CD4-positive, alpha-beta T cell (primary cell): ENCODE results near the gene SDK1. TPM values are rescaled to one million over a fixed set of nuclear protein-coding genes. Genes with fewer than 3 reads are reported as not detected.

Experiments used
- ATAC-seq: fragments of 200-7000 bp; cut with Tn5 transposase; one replicate; pipeline ENCODE4 v1.10.0; 2022; ENCODE audit warnings: mild to moderate bottlenecking; ENCODE audit not compliant: poor library complexity
- CTCF ChIA-PET: fragments of 350-600 bp; sonication (Branson Sonifier 250); formaldehyde crosslinking; loops from one replicate; lab custom pipeline; 2021; ENCODE audit warnings: antibody characterized with exemption, inconsistent platforms; lab: Charles Lee
- POLR2A ChIA-PET: fragments of 350-600 bp; sonication (Branson Sonifier 250); formaldehyde crosslinking; loops from one replicate; lab custom pipeline; 2021; ENCODE audit warnings: antibody characterized with exemption, inconsistent platforms; lab: Charles Lee
- DNase-seq, 14 experiments: peaks; one replicate each; pipeline ENCODE4 v3.0.0-alpha.2; 2013 to 2020; ENCODE audit warnings: mixed read lengths in 2 of 14
- H3K27ac ChIP-seq, 2 donors: one replicate each; pipeline versions ENCODE4 v1.5.1 to v1.7.0; 2013; ENCODE audit warnings: low read length in 2 of 2, low read depth in 1 of 2, mild to moderate bottlenecking in 1 of 2
- H3K27me3 ChIP-seq, 2 experiments: 1 replicate in 1 of 2; 2 replicates in 1 of 2; pipeline versions ENCODE4 v1.6.1 to v1.7.0; 2013; ENCODE audit warnings: low read length in 2 of 2, control low read depth in 1 of 2, mild to moderate bottlenecking in 1 of 2, moderate library complexity in 1 of 2; ENCODE audit not compliant: insufficient read depth in 2 of 2, control insufficient read depth in 1 of 2
- H3K36me3 ChIP-seq: one replicate; pipeline ENCODE4 v1.6.1; 2013; ENCODE audit warnings: low read length, control low read depth; ENCODE audit not compliant: insufficient read depth
- H3K4me1 ChIP-seq: one replicate; pipeline ENCODE4 v1.6.1; 2013; ENCODE audit warnings: low read length, control low read depth; ENCODE audit not compliant: insufficient read depth
- H3K4me3 ChIP-seq: one replicate; pipeline ENCODE4 v1.5.1; 2013; ENCODE audit warnings: mild to moderate bottlenecking, low read length, moderate library complexity
- H3K9me3 ChIP-seq, 2 experiments: 1 replicate in 1 of 2; 2 replicates in 1 of 2; pipeline versions ENCODE4 v1.6.1 to v1.7.0; 2013; ENCODE audit warnings: low read length in 2 of 2, mild to moderate bottlenecking in 2 of 2, control low read depth in 1 of 2, moderate library complexity in 1 of 2; ENCODE audit not compliant: control insufficient read depth in 1 of 2, insufficient read depth in 1 of 2
- H3K27ac Mint-ChIP-seq: one replicate; pipeline ENCODE4 v1.8.0; 2020; ENCODE audit warnings: mixed read lengths
- H3K27me3 Mint-ChIP-seq: one replicate; pipeline ENCODE4 v1.8.0; 2021; ENCODE audit warnings: mixed read lengths
- H3K36me3 Mint-ChIP-seq: one replicate; pipeline ENCODE4 v1.8.0; 2021; ENCODE audit warnings: low read depth, mixed read lengths
- H3K4me1 Mint-ChIP-seq: one replicate; pipeline ENCODE4 v1.8.0; 2021; ENCODE audit warnings: low read depth, mixed read lengths
- H3K4me3 Mint-ChIP-seq: one replicate; pipeline ENCODE4 v1.8.0; 2020; ENCODE audit warnings: mild to moderate bottlenecking, mixed read lengths
- H3K9me3 Mint-ChIP-seq: one replicate; pipeline ENCODE4 v1.8.0; 2020; ENCODE audit warnings: mixed read lengths
- intact Hi-C, 2 experiments: fragments of 100-400 bp; cut with DNase I in 1 of 2; cut with micrococcal nuclease in 1 of 2; formaldehyde crosslinking; loops; one replicate each; pipeline versions ENCODE4 v1.15.1 to v1.9.0; 2023 to 2025; cut with DNase I, micrococcal nuclease
- polyA plus RNA-seq, 2 donors: library from polyadenylated mRNA; unstranded; fragments of 120-200 nt; gene quantifications; one replicate each; pipeline ENCODE4 v1.2.1, GENCODE V29; 2013
- total RNA-seq, 174 experiments: library from RNA in 2 of 174; stranded (reverse) in 2 of 174; gene quantifications; one replicate each; pipeline ENCODE4 v1.2.3 and lab custom pipeline; 2021 to 2026
- TF ChIP-seq, protein P1 (sequence below): fragments of 200-600 bp; IDR thresholded peaks from one replicate; pipeline ENCODE4 v1.8.0; 2022; ENCODE audit warnings: antibody characterized with exemption, mild to moderate bottlenecking

Gene SDK1, protein sequence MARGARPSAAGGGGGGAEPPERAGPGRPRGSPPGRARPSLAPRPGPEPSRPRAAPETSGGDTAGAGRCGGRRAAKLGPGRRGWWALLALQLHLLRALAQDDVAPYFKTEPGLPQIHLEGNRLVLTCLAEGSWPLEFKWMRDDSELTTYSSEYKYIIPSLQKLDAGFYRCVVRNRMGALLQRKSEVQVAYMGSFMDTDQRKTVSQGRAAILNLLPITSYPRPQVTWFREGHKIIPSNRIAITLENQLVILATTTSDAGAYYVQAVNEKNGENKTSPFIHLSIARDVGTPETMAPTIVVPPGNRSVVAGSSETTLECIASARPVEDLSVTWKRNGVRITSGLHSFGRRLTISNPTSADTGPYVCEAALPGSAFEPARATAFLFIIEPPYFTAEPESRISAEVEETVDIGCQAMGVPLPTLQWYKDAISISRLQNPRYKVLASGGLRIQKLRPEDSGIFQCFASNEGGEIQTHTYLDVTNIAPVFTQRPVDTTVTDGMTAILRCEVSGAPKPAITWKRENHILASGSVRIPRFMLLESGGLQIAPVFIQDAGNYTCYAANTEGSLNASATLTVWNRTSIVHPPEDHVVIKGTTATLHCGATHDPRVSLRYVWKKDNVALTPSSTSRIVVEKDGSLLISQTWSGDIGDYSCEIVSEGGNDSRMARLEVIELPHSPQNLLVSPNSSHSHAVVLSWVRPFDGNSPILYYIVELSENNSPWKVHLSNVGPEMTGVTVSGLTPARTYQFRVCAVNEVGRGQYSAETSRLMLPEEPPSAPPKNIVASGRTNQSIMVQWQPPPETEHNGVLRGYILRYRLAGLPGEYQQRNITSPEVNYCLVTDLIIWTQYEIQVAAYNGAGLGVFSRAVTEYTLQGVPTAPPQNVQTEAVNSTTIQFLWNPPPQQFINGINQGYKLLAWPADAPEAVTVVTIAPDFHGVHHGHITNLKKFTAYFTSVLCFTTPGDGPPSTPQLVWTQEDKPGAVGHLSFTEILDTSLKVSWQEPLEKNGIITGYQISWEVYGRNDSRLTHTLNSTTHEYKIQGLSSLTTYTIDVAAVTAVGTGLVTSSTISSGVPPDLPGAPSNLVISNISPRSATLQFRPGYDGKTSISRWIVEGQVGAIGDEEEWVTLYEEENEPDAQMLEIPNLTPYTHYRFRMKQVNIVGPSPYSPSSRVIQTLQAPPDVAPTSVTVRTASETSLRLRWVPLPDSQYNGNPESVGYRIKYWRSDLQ (N-terminal part only)
- total RNA-seq (1 to 10 TPM; 1.1 to 1.3 TPM), total RNA-seq (lab: John Stamatoyannopoulos, UW) (0.14 to 10.5 (median 0.99) reads per million in 172 experiments)
- 0.28 TPM for polyA plus RNA-seq (2013, experiment 1 of 2)
- polyA plus RNA-seq (2013, experiment 2 of 2): 0.53 TPM

DNA sequence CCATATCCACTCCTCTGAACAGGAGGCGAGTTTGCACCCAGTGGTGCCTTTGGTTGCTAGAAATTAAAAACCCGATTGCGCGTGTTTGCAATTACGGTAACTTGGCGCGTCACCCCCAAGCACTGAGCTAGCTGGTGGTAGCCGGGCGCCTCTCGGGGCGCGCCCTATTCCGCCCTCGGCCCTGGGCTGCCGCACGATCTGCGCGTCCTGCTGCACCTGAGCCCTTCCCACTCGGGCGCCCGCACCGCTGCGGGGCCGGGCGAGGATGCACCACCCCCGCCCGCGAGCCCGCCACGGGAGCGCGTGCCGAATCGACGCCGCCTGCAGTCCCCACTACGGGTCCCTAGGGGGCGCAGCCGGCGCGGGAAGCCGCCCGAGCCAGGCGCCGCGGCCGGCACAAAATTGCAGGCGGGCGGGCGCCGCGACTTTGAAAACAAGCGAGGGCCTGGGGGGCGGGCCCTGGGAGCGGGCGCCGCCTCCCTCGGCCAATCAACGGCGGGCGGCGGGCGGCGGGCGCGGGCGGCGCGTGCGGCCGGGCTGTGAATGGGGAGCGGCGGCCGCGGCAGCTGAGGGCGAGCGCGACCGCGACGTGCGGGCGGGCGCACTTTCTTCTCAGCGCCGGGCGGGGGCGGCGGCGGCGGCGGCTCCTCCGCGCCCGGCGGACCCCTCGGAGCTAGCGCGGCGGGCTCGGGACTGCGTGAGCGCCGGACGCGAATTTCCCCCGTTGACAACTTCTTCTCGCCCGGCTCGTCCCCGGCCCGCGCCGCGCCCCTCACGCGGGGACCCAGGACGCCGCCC lies at the start of gene SDK1:
TSS of gene SDK1 (plus strand) at position 602 of the 798 bp plus-strand sequence. CDS start 335 bp downstream, outside the sequence.
- DNase-seq: peak; percentile 79 to 95 (median 90)
- peaks cover 18% of the 10 kb centered on the region for H3K4me1 ChIP-seq
- H3K4me3 Mint-ChIP-seq: peak within 1 kb of the TSS; percentile 96

DNA sequence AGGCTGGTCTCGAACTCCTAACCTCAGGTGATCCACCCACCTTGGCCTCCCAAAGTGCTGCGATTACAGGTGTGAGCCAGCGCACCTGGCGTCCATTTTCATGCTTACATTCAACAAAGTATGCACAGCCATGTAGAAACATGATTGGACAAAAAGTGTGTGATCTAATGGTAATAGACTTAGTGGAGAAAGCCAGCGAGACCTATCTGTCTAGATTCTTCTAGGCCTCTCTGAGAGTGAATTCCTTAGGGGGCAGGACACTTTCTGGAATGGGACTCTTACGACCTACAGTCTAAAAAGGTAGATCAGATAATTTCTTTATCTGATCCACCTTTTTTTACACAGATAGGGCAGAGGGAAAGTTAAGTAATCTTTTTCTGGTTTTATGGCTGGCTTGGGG lies 46.3 kb upstream of the SDK1 start:
- no peaks in the 10 kb centered on the region for H3K27me3 ChIP-seq
- DNase-seq (no peak), ATAC-seq (no peak)
- ChIA-PET CTCF (no interaction called here), POLR2A (no interaction called here)
- Mint-ChIP-seq H3K36me3 (no peaks in the 10 kb centered on the region), H3K27ac (no peak overlapping the region), H3K9me3 (no peaks in the 10 kb centered on the region), H3K27me3 (peaks cover 11% of the 10 kb centered on the region), H3K4me3 (no peak overlapping the region), H3K4me1 (no peaks in the 10 kb centered on the region)
- H3K4me3 ChIP-seq: no peak overlapping the region
- H3K36me3 ChIP-seq: no peaks in the 10 kb centered on the region
- no peaks in the 10 kb centered on the region for H3K4me1 ChIP-seq
- TF ChIP-seq, protein P1, sequence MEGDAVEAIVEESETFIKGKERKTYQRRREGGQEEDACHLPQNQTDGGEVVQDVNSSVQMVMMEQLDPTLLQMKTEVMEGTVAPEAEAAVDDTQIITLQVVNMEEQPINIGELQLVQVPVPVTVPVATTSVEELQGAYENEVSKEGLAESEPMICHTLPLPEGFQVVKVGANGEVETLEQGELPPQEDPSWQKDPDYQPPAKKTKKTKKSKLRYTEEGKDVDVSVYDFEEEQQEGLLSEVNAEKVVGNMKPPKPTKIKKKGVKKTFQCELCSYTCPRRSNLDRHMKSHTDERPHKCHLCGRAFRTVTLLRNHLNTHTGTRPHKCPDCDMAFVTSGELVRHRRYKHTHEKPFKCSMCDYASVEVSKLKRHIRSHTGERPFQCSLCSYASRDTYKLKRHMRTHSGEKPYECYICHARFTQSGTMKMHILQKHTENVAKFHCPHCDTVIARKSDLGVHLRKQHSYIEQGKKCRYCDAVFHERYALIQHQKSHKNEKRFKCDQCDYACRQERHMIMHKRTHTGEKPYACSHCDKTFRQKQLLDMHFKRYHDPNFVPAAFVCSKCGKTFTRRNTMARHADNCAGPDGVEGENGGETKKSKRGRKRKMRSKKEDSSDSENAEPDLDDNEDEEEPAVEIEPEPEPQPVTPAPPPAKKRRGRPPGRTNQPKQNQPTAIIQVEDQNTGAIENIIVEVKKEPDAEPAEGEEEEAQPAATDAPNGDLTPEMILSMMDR: no peak
- intact Hi-C loops: no loop called here
- H3K27ac ChIP-seq: no peak overlapping the region
- no peaks in the 10 kb centered on the region for H3K9me3 ChIP-seq

More for the DNA sequence above, at the start of gene SDK1:
- no peaks in the 10 kb centered on the region for H3K9me3 Mint-ChIP-seq
- CTCF ChIA-PET: interaction anchor here (1.1 to 1.3 kb wide), 2 partner anchors 9 to 372 kb away, joined by 5 to 7 read pairs; no protein-coding TSS in a partner anchor
- TF ChIP-seq, protein P1: peak; percentile 72
- POLR2A ChIA-PET: interaction anchor here (1.4 kb wide), 1 partner anchor 373 kb away, joined by 3 read pairs; no protein-coding TSS in a partner anchor
- peaks cover 18% of the 10 kb centered on the region for H3K27me3 Mint-ChIP-seq
- H3K36me3 ChIP-seq: no peaks in the 10 kb centered on the region
- intact Hi-C loops: loop anchor here (1.0 to 10.0 kb wide), 7 partner anchors 162 to 1069 kb away; partner anchors contain the start of genes CARD11 (in 1 of the 2), GNA12 (in 1 of the 2) and MAD1L1 (in 1 of the 2)
- H3K27me3 ChIP-seq: peaks cover 7 to 9% of the 10 kb centered on the region in 2 experiments
- no peak within 1 kb of the TSS for H3K27ac ChIP-seq
- peaks cover 4% of the 10 kb centered on the region for H3K36me3 Mint-ChIP-seq
- peaks cover 13% of the 10 kb centered on the region for H3K4me1 Mint-ChIP-seq
- no peaks in the 10 kb centered on the region for H3K9me3 ChIP-seq
- peak; percentile 87 for ATAC-seq
- H3K4me3 ChIP-seq: peak within 1 kb of the TSS; percentile 51
- peak within 1 kb of the TSS; percentile 60 for H3K27ac Mint-ChIP-seq
